Stromal cell of bone marrow (primary cell): ENCODE results near the gene RAMP1.

Experiments used
- DNase-seq: peaks from one replicate; pipeline ENCODE4 v3.0.0-alpha.2; 2012; ENCODE audit warnings: low read depth

RAMP1 gene

DNA sequence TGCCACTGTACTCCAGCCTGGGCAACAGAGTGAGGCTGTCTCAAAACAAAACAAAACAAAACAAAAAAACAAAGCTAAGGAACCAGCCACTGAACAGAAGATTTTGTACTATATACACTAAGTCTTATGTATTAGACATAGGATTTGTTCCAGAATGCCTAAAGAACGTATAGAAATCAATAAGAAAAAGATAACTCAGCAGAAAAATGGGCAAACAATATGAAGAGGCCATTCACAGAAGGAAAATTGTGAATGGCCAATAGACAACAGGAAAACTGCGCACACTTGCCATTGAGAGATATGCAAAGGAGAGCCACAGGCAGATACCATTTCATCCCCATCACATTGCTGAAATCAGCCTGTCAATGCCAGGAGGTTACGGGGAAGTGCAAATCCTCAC lies 92.5 kb downstream of the RAMP1 start:
- no peak for DNase-seq

DNA sequence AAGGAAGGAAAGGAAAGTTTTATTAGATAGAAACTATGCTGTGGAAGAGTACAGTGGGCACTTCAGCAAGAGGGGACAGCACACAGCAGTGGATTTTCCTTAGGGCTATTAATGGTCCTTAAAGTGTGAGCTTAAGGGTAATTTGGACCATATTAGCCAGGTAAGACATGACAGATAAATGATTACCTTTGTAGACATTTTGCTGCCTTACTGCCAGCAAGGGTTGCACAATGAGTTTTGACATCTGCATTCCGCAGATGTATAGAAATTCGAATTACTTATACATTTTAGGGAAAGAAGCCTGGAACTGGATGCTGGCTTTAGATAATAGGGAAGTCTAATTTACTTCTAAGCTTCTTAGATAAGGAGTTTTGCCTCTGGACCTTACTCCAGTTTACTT lies 93.4 kb downstream of the RAMP1 start:
- DNase-seq, result no peak

- DNase-seq, result no peak
Measured at GRCh38 chr2:237955640-237956401, 96.4 kb downstream of the RAMP1 start.

GRCh38 chr2:237956402-237956736 lies 96.9 kb downstream of the RAMP1 start:
- no peak for DNase-seq

DNA sequence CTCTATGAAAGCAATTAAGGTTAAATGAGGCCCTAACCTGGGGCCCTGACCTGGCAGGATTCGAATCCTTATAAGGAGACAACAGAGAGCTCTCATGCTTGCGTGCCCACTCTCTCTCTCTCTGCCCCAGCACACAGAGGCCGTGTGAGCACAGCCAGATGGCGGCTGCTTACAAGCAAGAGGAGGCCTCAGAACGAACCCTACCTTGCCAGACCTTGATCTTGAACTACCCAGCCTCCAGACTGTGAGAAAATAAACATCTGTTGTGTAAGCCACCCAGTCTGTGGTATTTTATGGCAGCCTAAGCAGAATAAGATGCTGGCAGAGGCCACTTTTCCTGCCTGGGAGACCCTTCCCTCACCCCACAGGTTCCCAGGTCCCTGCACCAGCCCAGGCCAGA lies 102.2 kb downstream of the RAMP1 start:
- DNase-seq, result no peak
